ENCODE results near the gene GRM8.

GRCh38 chr7:126398851-126399529, 853.8 kb downstream of the GRM8 start:
- TF ChIP-seq POLR2A (IDR thresholded peaks at IDR 0.05; ENCODE audit: low read depth, low read length) (no peak), POLR2AphosphoS5 (IDR thresholded peaks at IDR 0.05; ENCODE audit: low read depth, low read length) (no peak)

Measured in GM12892 (cell line).